ENCODE results near the gene EXOSC10. TPM values are rescaled to one million over a fixed set of nuclear protein-coding genes. Genes with fewer than 3 reads are reported as not detected.
"Not testable (repeated sequence)": the region's sequence is repeated elsewhere in the genome, so short reads cannot be mapped to it uniquely, and the experiment has no call there.

The EXOSC10 gene
- total and polyA plus RNA-seq, 12 donors, result 18.4 to 34.7 (median 21.4) TPM

DNA sequence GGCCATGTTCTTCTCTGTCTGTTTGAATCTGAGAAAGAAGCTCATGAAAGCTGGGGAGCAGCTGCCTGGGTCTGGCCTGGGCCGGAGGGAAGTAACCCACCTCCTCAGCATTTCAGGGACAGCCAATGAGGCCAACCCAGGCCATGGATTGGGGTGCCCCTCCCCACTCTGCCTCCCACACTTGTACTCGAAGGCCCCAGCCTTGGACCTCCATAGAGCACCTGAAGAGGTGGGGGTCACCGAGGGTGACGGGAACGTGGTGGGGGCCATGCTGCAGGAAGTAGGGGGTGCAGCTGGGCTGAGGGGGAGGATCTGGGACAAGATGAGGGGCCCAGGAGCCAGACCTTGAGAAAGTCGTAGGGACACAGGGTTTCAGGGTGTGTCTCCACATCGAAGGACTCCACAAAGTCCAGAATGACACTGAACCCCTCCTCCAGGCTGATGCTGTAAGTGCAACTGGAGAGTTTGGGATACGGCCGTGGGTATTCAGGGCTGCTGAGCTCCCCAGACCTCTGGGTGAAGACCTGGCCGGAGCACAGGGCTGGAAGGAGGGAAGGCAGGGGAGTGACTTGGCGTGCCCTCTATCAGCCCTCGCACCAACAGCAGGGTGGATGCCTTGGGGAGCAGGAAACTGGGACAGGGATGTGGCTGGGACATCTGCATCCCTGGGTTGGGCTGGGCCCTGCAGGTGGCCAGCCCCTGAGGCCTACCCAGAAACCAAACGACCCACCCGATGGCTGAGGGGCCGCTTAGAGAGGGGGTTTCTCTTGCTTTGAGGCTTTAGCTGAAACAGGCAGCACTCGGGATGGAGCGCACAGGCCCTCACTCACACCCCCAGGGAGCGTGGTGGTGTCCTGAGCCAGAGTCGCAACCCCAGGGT lies 56.4 kb downstream of the EXOSC10 start:
- no peaks in the 10 kb centered on the region for H3K9me3 ChIP-seq
- no peak for ATAC-seq
- peaks cover 0 to 3% (median 0%) of the 10 kb centered on the region in 9 donors for H3K4me1 ChIP-seq
- no peak overlapping the region for H3K4me3 ChIP-seq
- 75% methylated on average over 19 of the region's 19 CpGs for WGBS, 2 donors
- DNase-seq, result no peak
- TF ChIP-seq, protein P1, sequence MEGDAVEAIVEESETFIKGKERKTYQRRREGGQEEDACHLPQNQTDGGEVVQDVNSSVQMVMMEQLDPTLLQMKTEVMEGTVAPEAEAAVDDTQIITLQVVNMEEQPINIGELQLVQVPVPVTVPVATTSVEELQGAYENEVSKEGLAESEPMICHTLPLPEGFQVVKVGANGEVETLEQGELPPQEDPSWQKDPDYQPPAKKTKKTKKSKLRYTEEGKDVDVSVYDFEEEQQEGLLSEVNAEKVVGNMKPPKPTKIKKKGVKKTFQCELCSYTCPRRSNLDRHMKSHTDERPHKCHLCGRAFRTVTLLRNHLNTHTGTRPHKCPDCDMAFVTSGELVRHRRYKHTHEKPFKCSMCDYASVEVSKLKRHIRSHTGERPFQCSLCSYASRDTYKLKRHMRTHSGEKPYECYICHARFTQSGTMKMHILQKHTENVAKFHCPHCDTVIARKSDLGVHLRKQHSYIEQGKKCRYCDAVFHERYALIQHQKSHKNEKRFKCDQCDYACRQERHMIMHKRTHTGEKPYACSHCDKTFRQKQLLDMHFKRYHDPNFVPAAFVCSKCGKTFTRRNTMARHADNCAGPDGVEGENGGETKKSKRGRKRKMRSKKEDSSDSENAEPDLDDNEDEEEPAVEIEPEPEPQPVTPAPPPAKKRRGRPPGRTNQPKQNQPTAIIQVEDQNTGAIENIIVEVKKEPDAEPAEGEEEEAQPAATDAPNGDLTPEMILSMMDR (IDR thresholded peaks at IDR 0.05), result no peak
- H3K27ac ChIP-seq, result no peak overlapping the region
- intact Hi-C loops (cut with DNase I), result loop anchor here in 2 of 10 donors (10.0 kb wide), 2 partner anchors 62 to 602 kb away; no protein-coding TSS in a partner anchor
- H3K27me3 ChIP-seq, result no peaks in the 10 kb centered on the region
- no peaks in the 10 kb centered on the region for H3K36me3 ChIP-seq

DNA sequence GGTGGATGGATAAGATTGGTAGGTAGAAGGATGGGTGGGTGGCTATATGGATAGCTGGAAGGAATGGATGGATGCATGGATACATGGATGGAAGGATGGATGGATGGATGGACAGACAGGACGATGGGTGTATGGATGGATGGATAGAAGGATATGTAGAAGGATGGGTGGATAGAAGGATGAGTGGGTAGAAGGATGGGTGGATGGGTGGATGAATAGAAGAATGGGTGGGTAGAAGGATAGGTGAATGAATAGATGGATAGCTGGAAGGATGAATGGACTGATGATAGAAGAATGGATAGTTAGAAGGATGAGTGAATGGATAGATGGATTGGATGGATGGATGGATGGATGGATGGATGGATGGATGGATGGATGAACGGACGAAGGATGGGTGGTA lies 57.6 kb downstream of the EXOSC10 start:
- intact Hi-C loops (cut with DNase I), result loop anchor here in 2 of 10 donors (10.0 kb wide), 2 partner anchors 63 to 603 kb away; no protein-coding TSS in a partner anchor
- WGBS, 2 donors, result 83 to 91% methylated on average over 3 of the region's 3 CpGs
- peaks cover 0 to 13% (median 3%) of the 10 kb centered on the region in 9 donors for H3K4me1 ChIP-seq
- H3K27me3 ChIP-seq, result no peaks in the 10 kb centered on the region
- TF ChIP-seq, protein P1 (IDR thresholded peaks at IDR 0.05), result no peak
- H3K27ac ChIP-seq, result no peak overlapping the region
- H3K4me3 ChIP-seq, result no peak overlapping the region
- H3K36me3 ChIP-seq, result no peaks in the 10 kb centered on the region
- H3K9me3 ChIP-seq, result no peaks in the 10 kb centered on the region
- DNase-seq (no peak), ATAC-seq (no peak)

DNA sequence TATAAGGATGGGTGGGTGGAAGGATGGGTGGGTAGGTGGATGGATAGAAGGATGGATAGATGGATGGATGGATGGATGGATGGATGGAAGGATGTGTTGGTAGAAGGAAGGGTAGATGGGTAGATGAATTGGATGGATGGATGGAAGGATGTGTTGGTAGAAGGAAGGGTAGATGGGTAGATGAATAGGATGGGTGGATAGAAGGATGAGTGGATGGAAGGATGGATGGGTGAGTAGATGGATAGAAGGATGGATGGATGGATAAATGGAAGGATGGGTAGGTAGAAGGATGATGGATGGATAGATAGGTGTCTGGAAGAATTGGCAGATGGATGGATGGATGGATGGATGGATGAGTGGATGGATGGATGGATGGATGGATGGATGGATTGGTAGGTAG lies 58.6 kb downstream of the EXOSC10 start:
- DNase-seq (no peak), ATAC-seq (no peak)
- H3K4me3 ChIP-seq, result no peak overlapping the region
- peaks cover 0 to 13% (median 3%) of the 10 kb centered on the region in 9 donors for H3K4me1 ChIP-seq
- TF ChIP-seq, protein P1 (IDR thresholded peaks at IDR 0.05), result no peak
- intact Hi-C loops (cut with DNase I), result loop anchor here in 2 of 10 donors (10.0 kb wide), 2 partner anchors 64 to 604 kb away; no protein-coding TSS in a partner anchor
- no peaks in the 10 kb centered on the region for H3K9me3 ChIP-seq
- H3K36me3 ChIP-seq, result no peaks in the 10 kb centered on the region
- no peak overlapping the region for H3K27ac ChIP-seq
- no peaks in the 10 kb centered on the region for H3K27me3 ChIP-seq

DNA sequence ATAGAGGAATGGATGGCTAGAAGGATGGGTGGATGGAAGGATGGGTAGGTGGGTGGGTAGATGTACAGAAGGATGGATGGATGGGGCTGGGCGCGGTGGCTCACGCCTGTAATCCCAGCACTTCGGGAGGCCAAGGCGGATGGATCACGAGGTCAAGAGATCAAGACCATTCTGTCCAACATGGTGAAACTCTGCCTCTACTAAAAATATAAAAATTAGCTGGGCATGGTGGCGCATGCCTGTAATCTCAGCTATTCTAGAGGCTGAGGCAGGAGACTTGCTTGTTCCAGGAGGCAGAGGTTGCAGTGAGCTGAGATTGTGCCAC lies 59.6 kb downstream of the EXOSC10 start:
- peaks cover 0 to 13% (median 3%) of the 10 kb centered on the region in 9 donors for H3K4me1 ChIP-seq
- H3K36me3 ChIP-seq, H3K9me3 ChIP-seq, ATAC-seq, H3K27ac ChIP-seq, H3K4me3 ChIP-seq, H3K27me3 ChIP-seq, DNase-seq: not testable (repeated sequence)
- 91 to 93% methylated on average over 7 of the region's 7 CpGs for WGBS, 2 donors
- intact Hi-C loops (cut with DNase I), result loop anchor here in 2 of 10 donors (10.0 kb wide), 2 partner anchors 65 to 605 kb away; no protein-coding TSS in a partner anchor
